ENCODE results near the gene TIGD1. TPM values are rescaled to one million over a fixed set of nuclear protein-coding genes. Genes with fewer than 3 reads are reported as not detected.

TIGD1 gene
- total RNA-seq, 1 experiment from 2014 or later = 9.8 TPM

DNA sequence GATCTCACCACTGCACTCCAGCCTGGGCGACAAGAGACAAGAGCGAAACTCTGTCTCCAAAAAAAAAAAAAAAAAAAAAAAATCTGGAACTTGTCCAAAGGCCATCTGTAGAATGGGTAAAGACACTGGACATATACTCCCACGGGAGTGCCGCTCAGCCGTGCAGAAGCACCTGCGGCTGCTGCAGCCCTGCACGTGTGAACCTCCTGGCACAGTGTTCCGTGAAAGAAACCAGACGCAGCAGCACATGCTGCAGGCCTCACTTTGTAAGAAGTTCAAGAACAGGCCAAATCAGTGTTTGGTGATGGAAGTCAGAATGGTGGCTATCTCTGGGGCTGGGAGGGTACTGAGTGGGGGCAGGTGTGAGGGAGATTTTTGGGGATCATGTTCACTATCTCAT, 17.9 kb downstream of the TIGD1 start:
- no peak for DNase-seq (ENCODE audit: low spot score)
- intact Hi-C loops (cut with micrococcal nuclease; ENCODE audit: unreplicated experiment) = no loop called here
- CTCF ChIA-PET = no interaction called here
- no peak overlapping the region for H3K4me3 ChIP-seq (ENCODE audit: low read depth, low read length, poor library complexity, severe bottlenecking)
- POLR2A ChIA-PET (ENCODE audit: low non-redundant PET) = no interaction called here
- H3K4me1 ChIP-seq (ENCODE audit: insufficient read depth, low read length, poor library complexity, severe bottlenecking) = no peaks in the 10 kb centered on the region
- no peaks in the 10 kb centered on the region for H3K36me3 ChIP-seq (ENCODE audit: insufficient read depth, low read length, poor library complexity, severe bottlenecking)
- H3K9me3 ChIP-seq (ENCODE audit: low read depth, low read length, poor library complexity, severe bottlenecking) = no peaks in the 10 kb centered on the region
- TF ChIP-seq CTCF (conservative IDR thresholded peaks at IDR 0.05; ENCODE audit: low read depth, low read length) = no peak
- TF ChIP-seq EZH2 (IDR thresholded peaks at IDR 0.05; ENCODE audit: borderline replicate concordance, low read depth, low read length, poor library complexity, severe bottlenecking) = no peak
- no peak overlapping the region for H3K27ac ChIP-seq (ENCODE audit: low read depth, low read length, poor library complexity, severe bottlenecking)
- BruUV-seq (replicated peaks) = no TSS peak
- no peaks in the 10 kb centered on the region for H3K27me3 ChIP-seq (replicated peaks; ENCODE audit: insufficient read depth, low read depth, low read length, poor library complexity)

- Histone ChIP-seq H3K27me3 (replicated peaks; ENCODE audit: insufficient read depth, low read depth, low read length, poor library complexity) (no peaks in the 10 kb centered on the region), H3K4me1 (ENCODE audit: insufficient read depth, low read length, poor library complexity, severe bottlenecking) (no peaks in the 10 kb centered on the region), H3K36me3 (ENCODE audit: insufficient read depth, low read length, poor library complexity, severe bottlenecking) (no peaks in the 10 kb centered on the region), H3K27ac (ENCODE audit: low read depth, low read length, poor library complexity, severe bottlenecking) (no peak overlapping the region), H3K4me3 (ENCODE audit: low read depth, low read length, poor library complexity, severe bottlenecking) (no peak overlapping the region), H3K9me3 (ENCODE audit: low read depth, low read length, poor library complexity, severe bottlenecking) (no peaks in the 10 kb centered on the region)
- TF ChIP-seq CTCF (conservative IDR thresholded peaks at IDR 0.05; ENCODE audit: low read depth, low read length) (no peak), EZH2 (IDR thresholded peaks at IDR 0.05; ENCODE audit: borderline replicate concordance, low read depth, low read length, poor library complexity, severe bottlenecking) (no peak)
- BruUV-seq (replicated peaks) = no TSS peak
- CTCF ChIA-PET = no interaction called here
- intact Hi-C loops (cut with micrococcal nuclease; ENCODE audit: unreplicated experiment) = no loop called here
- POLR2A ChIA-PET (ENCODE audit: low non-redundant PET) = no interaction called here
- DNase-seq (ENCODE audit: low spot score) = no peak
Observed at GRCh38 chr2:232530626-232531260, 19.6 kb downstream of the TIGD1 start.

GRCh38 chr2:232529806-232530547, 20.4 kb downstream of the TIGD1 start:
- TF ChIP-seq CTCF (conservative IDR thresholded peaks at IDR 0.05; ENCODE audit: low read depth, low read length) (no peak), EZH2 (IDR thresholded peaks at IDR 0.05; ENCODE audit: borderline replicate concordance, low read depth, low read length, poor library complexity, severe bottlenecking) (no peak)
- intact Hi-C loops (cut with micrococcal nuclease; ENCODE audit: unreplicated experiment) = no loop called here
- no peaks in the 10 kb centered on the region for H3K4me1 ChIP-seq (ENCODE audit: insufficient read depth, low read length, poor library complexity, severe bottlenecking)
- no peak overlapping the region for H3K4me3 ChIP-seq (ENCODE audit: low read depth, low read length, poor library complexity, severe bottlenecking)
- POLR2A ChIA-PET (ENCODE audit: low non-redundant PET) = no interaction called here
- H3K27me3 ChIP-seq (replicated peaks; ENCODE audit: insufficient read depth, low read depth, low read length, poor library complexity) = peaks cover 3% of the 10 kb centered on the region
- DNase-seq (ENCODE audit: low spot score) = no peak
- no peaks in the 10 kb centered on the region for H3K9me3 ChIP-seq (ENCODE audit: low read depth, low read length, poor library complexity, severe bottlenecking)
- CTCF ChIA-PET = no interaction called here
- no TSS peak for BruUV-seq (replicated peaks)
- H3K36me3 ChIP-seq (ENCODE audit: insufficient read depth, low read length, poor library complexity, severe bottlenecking) = no peaks in the 10 kb centered on the region
- no peak overlapping the region for H3K27ac ChIP-seq (ENCODE audit: low read depth, low read length, poor library complexity, severe bottlenecking)
